Body of pancreas (tissue), 4 donors: ENCODE results near the gene B4GALNT3. TPM values are rescaled to one million over a fixed set of nuclear protein-coding genes. Genes with fewer than 3 reads are reported as not detected.
A peak's percentile ranks its signal among the peaks of the same experiment; 100 is the strongest.

ENCODE experiments used
- ATAC-seq: fragments of 150-250 bp; one replicate; pipeline ENCODE4 v1.9.1; 2016
- DNase-seq, 4 donors: peaks; one replicate each; pipeline ENCODE4 v3.0.0-alpha.2; 2019
- H3K27ac ChIP-seq, 4 donors: fragments of 200-600 bp; sonication (generic); 1 replicate in 3 of 4; 2 replicates in 1 of 4; pipeline versions ENCODE4 v1.5.1 to v1.6.1; 2016 to 2019; ENCODE audit warnings: mild to moderate bottlenecking in 1 of 4, mixed read lengths in 1 of 4, moderate library complexity in 1 of 4
- H3K27me3 ChIP-seq, 2 donors: fragments of 200-600 bp; sonication (generic); one replicate each; pipeline ENCODE4 v1.6.0; 2016; ENCODE audit warnings: mild to moderate bottlenecking in 1 of 2
- H3K36me3 ChIP-seq, 2 donors: fragments of 200-600 bp; sonication (generic); replicated peaks in 1 of 2; 2 replicates each; pipeline ENCODE4 v1.5.1; 2016; ENCODE audit warnings: low read depth in 2 of 2; ENCODE audit not compliant: insufficient read depth in 1 of 2
- H3K4me1 ChIP-seq: fragments of 200-600 bp; sonication (generic); one replicate; pipeline ENCODE4 v1.6.0; 2016
- H3K4me3 ChIP-seq, 2 donors: fragments of 200-600 bp; sonication (generic); 1 replicate in 1 of 2; 2 replicates in 1 of 2; pipeline ENCODE4 v1.5.1; 2016 to 2019
- H3K9me3 ChIP-seq, 3 donors: fragments of 200-600 bp; sonication (generic); 1 replicate in 2 of 3; 2 replicates in 1 of 3; pipeline ENCODE4 v1.5.1; 2016
- POLR2A ChIP-seq, 3 donors: fragments of 450-650 bp; IDR thresholded peaks; one replicate each; pipeline ENCODE4 v1.6.1; 2016; ENCODE audit warnings: antibody characterized with exemption in 3 of 3, mild to moderate bottlenecking in 2 of 3
- WGBS, 2 donors: methylation state at CpG; one replicate each; pipeline ENCODE4 v1.1.5; 2017; 5-methylcytosine and 5-hydroxymethylcytosine counted together
- intact Hi-C: fragments of 100-400 bp; cut with DNase I; formaldehyde crosslinking; loops from one replicate; pipeline ENCODE4 v1.15.1; 2023
- total RNA-seq, 2 donors: library from RNA; depleted of rRNA; stranded (reverse); fragments of >200 nt; gene quantifications; one replicate each; pipeline ENCODE4 v1.1.0, GENCODE V29; 2016
- TF ChIP-seq, protein P1 (sequence below), 7 experiments: fragments of 450-650 bp in 4 of 7; fragments of 200-600 bp in 3 of 7; sonication (generic) in 3 of 7; IDR thresholded peaks; one replicate each; pipeline ENCODE4 v1.5.1; 2016 to 2019; ENCODE audit warnings: antibody characterized with exemption in 7 of 7

Gene B4GALNT3
- total RNA-seq, 2 donors from 2014 or later: 4.0 to 9.3 TPM

GRCh38 chr12:507391-507796, 47.7 kb downstream of the B4GALNT3 start:
- TF ChIP-seq POLR2A (IDR thresholded peaks at IDR 0.05): no peak
- TF ChIP-seq, protein P1, sequence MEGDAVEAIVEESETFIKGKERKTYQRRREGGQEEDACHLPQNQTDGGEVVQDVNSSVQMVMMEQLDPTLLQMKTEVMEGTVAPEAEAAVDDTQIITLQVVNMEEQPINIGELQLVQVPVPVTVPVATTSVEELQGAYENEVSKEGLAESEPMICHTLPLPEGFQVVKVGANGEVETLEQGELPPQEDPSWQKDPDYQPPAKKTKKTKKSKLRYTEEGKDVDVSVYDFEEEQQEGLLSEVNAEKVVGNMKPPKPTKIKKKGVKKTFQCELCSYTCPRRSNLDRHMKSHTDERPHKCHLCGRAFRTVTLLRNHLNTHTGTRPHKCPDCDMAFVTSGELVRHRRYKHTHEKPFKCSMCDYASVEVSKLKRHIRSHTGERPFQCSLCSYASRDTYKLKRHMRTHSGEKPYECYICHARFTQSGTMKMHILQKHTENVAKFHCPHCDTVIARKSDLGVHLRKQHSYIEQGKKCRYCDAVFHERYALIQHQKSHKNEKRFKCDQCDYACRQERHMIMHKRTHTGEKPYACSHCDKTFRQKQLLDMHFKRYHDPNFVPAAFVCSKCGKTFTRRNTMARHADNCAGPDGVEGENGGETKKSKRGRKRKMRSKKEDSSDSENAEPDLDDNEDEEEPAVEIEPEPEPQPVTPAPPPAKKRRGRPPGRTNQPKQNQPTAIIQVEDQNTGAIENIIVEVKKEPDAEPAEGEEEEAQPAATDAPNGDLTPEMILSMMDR (IDR thresholded peaks at IDR 0.05): no peak
- H3K27ac ChIP-seq: no peak overlapping the region
- intact Hi-C loops: no loop called here
- H3K9me3 ChIP-seq: no peaks in the 10 kb centered on the region
- no peaks in the 10 kb centered on the region for H3K36me3 ChIP-seq
- H3K4me1 ChIP-seq: peaks cover 13% of the 10 kb centered on the region
- no peak overlapping the region for H3K4me3 ChIP-seq
- ATAC-seq (no peak), DNase-seq (no peak)
- WGBS, 2 donors: 75 to 80% methylated on average over 8 to 9 of the region's 9 CpGs
- H3K27me3 ChIP-seq: no peaks in the 10 kb centered on the region

GRCh38 chr12:508145-508544, 48.4 kb downstream of the B4GALNT3 start:
- TF ChIP-seq, protein P1 (IDR thresholded peaks at IDR 0.05): no peak
- no peak for TF ChIP-seq POLR2A (IDR thresholded peaks at IDR 0.05)
- H3K4me1 ChIP-seq: peaks cover 8% of the 10 kb centered on the region
- DNase-seq: no peak
- ATAC-seq: no peak
- 74 to 86% methylated on average over 2 of the region's 2 CpGs for WGBS, 2 donors
- H3K27me3 ChIP-seq: no peaks in the 10 kb centered on the region
- intact Hi-C loops: no loop called here
- H3K4me3 ChIP-seq: no peak overlapping the region
- H3K36me3 ChIP-seq: no peaks in the 10 kb centered on the region
- H3K27ac ChIP-seq: no peak overlapping the region
- no peaks in the 10 kb centered on the region for H3K9me3 ChIP-seq

GRCh38 chr12:508795-509194, 49.1 kb downstream of the B4GALNT3 start:
- Histone ChIP-seq H3K4me1 (peaks cover 8% of the 10 kb centered on the region), H3K9me3 (no peaks in the 10 kb centered on the region), H3K4me3 (no peak overlapping the region), H3K27me3 (no peaks in the 10 kb centered on the region), H3K27ac (peak overlapping the region in 1 of 4 donors; percentile 16), H3K36me3 (no peaks in the 10 kb centered on the region)
- ATAC-seq (no peak), DNase-seq (no peak)
- intact Hi-C loops: no loop called here
- WGBS, 2 donors: 80 to 84% methylated on average over 5 of the region's 5 CpGs
- TF ChIP-seq, protein P1 (IDR thresholded peaks at IDR 0.05): no peak
- TF ChIP-seq POLR2A (IDR thresholded peaks at IDR 0.05): no peak

- H3K27me3 ChIP-seq: no peaks in the 10 kb centered on the region
- intact Hi-C loops: no loop called here
- H3K27ac ChIP-seq: peak overlapping the region; percentile 26 to 61 (median 48)
- TF ChIP-seq, protein P1 (IDR thresholded peaks at IDR 0.05): no peak
- no peak for TF ChIP-seq POLR2A (IDR thresholded peaks at IDR 0.05)
- H3K4me3 ChIP-seq: no peak overlapping the region
- H3K9me3 ChIP-seq: no peaks in the 10 kb centered on the region
- WGBS, 2 donors: 59 to 63% methylated on average over 5 of the region's 5 CpGs
- peaks cover 8% of the 10 kb centered on the region for H3K4me1 ChIP-seq
- DNase-seq: no peak
- ATAC-seq: no peak
- no peaks in the 10 kb centered on the region for H3K36me3 ChIP-seq
These were observed 49.8 kb downstream of the B4GALNT3 start for GRCh38 chr12:509500-509899.

- 41 to 45% methylated on average over 10 to 12 of the region's 12 CpGs for WGBS, 2 donors
- Histone ChIP-seq H3K27me3 (no peaks in the 10 kb centered on the region), H3K36me3 (no peaks in the 10 kb centered on the region), H3K4me3 (no peak overlapping the region), H3K27ac (peak overlapping the region in 3 of 4 donors; percentile 46 to 61 (median 51)), H3K4me1 (peaks cover 8% of the 10 kb centered on the region), H3K9me3 (no peaks in the 10 kb centered on the region)
- ATAC-seq (peak; percentile 85), DNase-seq (peak in 3 of 4 donors; percentile 40 to 53 (median 48))
- TF ChIP-seq, protein P1 (IDR thresholded peaks at IDR 0.05): no peak
- no peak for TF ChIP-seq POLR2A (IDR thresholded peaks at IDR 0.05)
- intact Hi-C loops: no loop called here
These were observed 50.5 kb downstream of the B4GALNT3 start for GRCh38 chr12:510071-510825.
